Thyroid gland (tissue), 4 donors: Measurements from ENCODE around the gene ADCY10.

Experiments
- CTCF ChIP-seq, 6 experiments: fragments of 200-600 bp in 3 of 6; fragments of 450-650 bp in 3 of 6; sonication (generic) in 3 of 6; IDR thresholded peaks; one replicate each; pipeline ENCODE4 v1.5.1; 2016 to 2019; ENCODE audit warnings: antibody characterized with exemption in 6 of 6, mild to moderate bottlenecking in 2 of 6, inconsistent platforms in 1 of 6, moderate library complexity in 1 of 6
- POLR2A ChIP-seq, 2 donors: fragments of 450-650 bp; IDR thresholded peaks; one replicate each; pipeline ENCODE4 v1.6.1; 2017; ENCODE audit warnings: antibody characterized with exemption in 2 of 2, mild to moderate bottlenecking in 2 of 2, moderate library complexity in 1 of 2

GRCh38 chr1:167926486-167926997 lies 12.6 kb upstream of the ADCY10 start:
- TF ChIP-seq CTCF (IDR thresholded peaks at IDR 0.05) (no peak), POLR2A (IDR thresholded peaks at IDR 0.05) (no peak)
